HL-60 (cell line): ENCODE measurements around the gene MBD3L3.
A peak's percentile ranks its signal among the peaks of the same experiment; 100 is the strongest.

Experiments
- GABPA ChIP-seq: IDR thresholded peaks from 2 replicates; pipeline ENCODE4 v1.6.1; 2012; ENCODE audit warnings: low read depth
- POLR2AphosphoS5 ChIP-seq: IDR thresholded peaks from 2 replicates; pipeline ENCODE4 v1.6.1; 2012; ENCODE audit warnings: low read depth
- SPI1 ChIP-seq: IDR thresholded peaks from 2 replicates; pipeline ENCODE4 v1.6.1; 2012; ENCODE audit warnings: low read depth, mild to moderate bottlenecking, borderline replicate concordance
- TF ChIP-seq, protein P1 (sequence below): IDR thresholded peaks from one replicate; pipeline ENCODE4 v1.5.1; 2011; ENCODE audit warnings: low read length, control low read depth, inconsistent platforms; ENCODE audit not compliant: insufficient read depth
- TF ChIP-seq, protein P2 (sequence below): IDR thresholded peaks from 2 replicates; pipeline ENCODE4 v1.6.1; 2012; ENCODE audit warnings: low read depth; ENCODE audit not compliant: insufficient replicate concordance

DNA sequence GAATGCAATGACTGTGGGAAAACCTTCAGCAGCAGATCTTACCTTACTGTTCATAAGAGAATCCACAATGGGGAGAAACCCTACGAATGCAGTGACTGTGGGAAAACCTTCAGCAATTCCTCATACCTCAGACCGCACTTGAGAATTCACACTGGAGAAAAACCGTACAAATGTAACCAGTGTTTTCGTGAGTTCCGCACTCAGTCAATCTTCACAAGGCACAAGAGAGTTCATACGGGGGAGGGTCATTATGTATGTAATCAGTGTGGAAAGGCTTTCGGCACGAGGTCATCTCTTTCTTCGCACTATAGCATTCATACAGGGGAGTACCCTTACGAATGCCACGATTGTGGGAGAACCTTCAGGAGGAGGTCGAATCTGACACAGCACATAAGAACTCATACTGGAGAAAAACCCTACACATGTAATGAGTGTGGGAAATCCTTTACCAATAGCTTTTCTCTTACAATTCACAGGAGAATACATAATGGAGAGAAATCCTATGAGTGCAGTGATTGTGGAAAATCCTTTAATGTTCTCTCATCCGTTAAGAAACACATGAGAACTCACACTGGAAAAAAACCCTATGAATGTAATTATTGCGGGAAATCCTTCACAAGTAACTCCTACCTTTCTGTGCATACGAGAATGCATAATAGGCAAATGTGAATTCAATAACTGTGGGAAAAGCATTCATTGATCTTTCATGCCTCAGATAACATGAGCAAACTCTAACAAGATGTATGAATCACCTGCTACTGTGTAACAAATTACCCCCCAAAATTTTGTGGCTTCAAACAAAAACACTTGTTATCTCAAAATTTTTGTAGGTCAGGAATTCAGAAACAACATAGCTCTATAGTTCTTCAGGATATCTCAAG, 24.8 kb upstream of the MBD3L3 start:
- TF ChIP-seq, protein P1, sequence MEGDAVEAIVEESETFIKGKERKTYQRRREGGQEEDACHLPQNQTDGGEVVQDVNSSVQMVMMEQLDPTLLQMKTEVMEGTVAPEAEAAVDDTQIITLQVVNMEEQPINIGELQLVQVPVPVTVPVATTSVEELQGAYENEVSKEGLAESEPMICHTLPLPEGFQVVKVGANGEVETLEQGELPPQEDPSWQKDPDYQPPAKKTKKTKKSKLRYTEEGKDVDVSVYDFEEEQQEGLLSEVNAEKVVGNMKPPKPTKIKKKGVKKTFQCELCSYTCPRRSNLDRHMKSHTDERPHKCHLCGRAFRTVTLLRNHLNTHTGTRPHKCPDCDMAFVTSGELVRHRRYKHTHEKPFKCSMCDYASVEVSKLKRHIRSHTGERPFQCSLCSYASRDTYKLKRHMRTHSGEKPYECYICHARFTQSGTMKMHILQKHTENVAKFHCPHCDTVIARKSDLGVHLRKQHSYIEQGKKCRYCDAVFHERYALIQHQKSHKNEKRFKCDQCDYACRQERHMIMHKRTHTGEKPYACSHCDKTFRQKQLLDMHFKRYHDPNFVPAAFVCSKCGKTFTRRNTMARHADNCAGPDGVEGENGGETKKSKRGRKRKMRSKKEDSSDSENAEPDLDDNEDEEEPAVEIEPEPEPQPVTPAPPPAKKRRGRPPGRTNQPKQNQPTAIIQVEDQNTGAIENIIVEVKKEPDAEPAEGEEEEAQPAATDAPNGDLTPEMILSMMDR, result no peak
- TF ChIP-seq POLR2AphosphoS5 (peak; percentile 67), GABPA (no peak), SPI1 (no peak)
- TF ChIP-seq, protein P2, sequence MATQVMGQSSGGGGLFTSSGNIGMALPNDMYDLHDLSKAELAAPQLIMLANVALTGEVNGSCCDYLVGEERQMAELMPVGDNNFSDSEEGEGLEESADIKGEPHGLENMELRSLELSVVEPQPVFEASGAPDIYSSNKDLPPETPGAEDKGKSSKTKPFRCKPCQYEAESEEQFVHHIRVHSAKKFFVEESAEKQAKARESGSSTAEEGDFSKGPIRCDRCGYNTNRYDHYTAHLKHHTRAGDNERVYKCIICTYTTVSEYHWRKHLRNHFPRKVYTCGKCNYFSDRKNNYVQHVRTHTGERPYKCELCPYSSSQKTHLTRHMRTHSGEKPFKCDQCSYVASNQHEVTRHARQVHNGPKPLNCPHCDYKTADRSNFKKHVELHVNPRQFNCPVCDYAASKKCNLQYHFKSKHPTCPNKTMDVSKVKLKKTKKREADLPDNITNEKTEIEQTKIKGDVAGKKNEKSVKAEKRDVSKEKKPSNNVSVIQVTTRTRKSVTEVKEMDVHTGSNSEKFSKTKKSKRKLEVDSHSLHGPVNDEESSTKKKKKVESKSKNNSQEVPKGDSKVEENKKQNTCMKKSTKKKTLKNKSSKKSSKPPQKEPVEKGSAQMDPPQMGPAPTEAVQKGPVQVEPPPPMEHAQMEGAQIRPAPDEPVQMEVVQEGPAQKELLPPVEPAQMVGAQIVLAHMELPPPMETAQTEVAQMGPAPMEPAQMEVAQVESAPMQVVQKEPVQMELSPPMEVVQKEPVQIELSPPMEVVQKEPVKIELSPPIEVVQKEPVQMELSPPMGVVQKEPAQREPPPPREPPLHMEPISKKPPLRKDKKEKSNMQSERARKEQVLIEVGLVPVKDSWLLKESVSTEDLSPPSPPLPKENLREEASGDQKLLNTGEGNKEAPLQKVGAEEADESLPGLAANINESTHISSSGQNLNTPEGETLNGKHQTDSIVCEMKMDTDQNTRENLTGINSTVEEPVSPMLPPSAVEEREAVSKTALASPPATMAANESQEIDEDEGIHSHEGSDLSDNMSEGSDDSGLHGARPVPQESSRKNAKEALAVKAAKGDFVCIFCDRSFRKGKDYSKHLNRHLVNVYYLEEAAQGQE, result no peak
